Prostate gland (tissue), 2 donors: ENCODE results near the gene USP40.

Experiments used
- CTCF ChIP-seq, 4 experiments: fragments of 200-600 bp in 2 of 4; fragments of 450-650 bp in 2 of 4; sonication (generic) in 2 of 4; IDR thresholded peaks; 1 replicate in 3 of 4; 2 replicates in 1 of 4; pipeline ENCODE4 v1.5.1; 2016 to 2019; ENCODE audit warnings: antibody characterized with exemption in 4 of 4, mild to moderate bottlenecking in 2 of 4, moderate library complexity in 2 of 4
- POLR2A ChIP-seq: fragments of 450-650 bp; IDR thresholded peaks from one replicate; pipeline ENCODE4 v1.6.1; 2016; ENCODE audit warnings: antibody characterized with exemption, mild to moderate bottlenecking

- TF ChIP-seq POLR2A (no peak), CTCF (IDR thresholded peaks at IDR 0.05) (no peak)
Observed at GRCh38 chr2:233491326-233491725, 75.3 kb downstream of the USP40 start.
